Astrocyte of the cerebellum (primary cell): ENCODE data around the gene MBD3L1.
A peak's percentile ranks its signal among the peaks of the same experiment; 100 is the strongest.

Source experiments
- DNase-seq: peaks from one replicate; pipeline ENCODE4 v3.0.0-alpha.2; 2011; ENCODE audit warnings: low read depth
- H3K4me3 ChIP-seq: 2 replicates; pipeline ENCODE4 v1.5.1; 2011; ENCODE audit warnings: mild to moderate bottlenecking, low read depth, low read length, moderate library complexity
- CTCF ChIP-seq: IDR thresholded peaks from 2 replicates; pipeline ENCODE4 v1.5.1; 2012; ENCODE audit warnings: low read length, low read depth, moderate library complexity, mild to moderate bottlenecking; ENCODE audit errors: missing control alignments
- in situ Hi-C: cut with HindIII; loops from 2 replicates; pipeline ENCODE4 v1.10.0; 2017; ENCODE audit warnings: low sequenced_read_pairs

The MBD3L1 gene

DNA sequence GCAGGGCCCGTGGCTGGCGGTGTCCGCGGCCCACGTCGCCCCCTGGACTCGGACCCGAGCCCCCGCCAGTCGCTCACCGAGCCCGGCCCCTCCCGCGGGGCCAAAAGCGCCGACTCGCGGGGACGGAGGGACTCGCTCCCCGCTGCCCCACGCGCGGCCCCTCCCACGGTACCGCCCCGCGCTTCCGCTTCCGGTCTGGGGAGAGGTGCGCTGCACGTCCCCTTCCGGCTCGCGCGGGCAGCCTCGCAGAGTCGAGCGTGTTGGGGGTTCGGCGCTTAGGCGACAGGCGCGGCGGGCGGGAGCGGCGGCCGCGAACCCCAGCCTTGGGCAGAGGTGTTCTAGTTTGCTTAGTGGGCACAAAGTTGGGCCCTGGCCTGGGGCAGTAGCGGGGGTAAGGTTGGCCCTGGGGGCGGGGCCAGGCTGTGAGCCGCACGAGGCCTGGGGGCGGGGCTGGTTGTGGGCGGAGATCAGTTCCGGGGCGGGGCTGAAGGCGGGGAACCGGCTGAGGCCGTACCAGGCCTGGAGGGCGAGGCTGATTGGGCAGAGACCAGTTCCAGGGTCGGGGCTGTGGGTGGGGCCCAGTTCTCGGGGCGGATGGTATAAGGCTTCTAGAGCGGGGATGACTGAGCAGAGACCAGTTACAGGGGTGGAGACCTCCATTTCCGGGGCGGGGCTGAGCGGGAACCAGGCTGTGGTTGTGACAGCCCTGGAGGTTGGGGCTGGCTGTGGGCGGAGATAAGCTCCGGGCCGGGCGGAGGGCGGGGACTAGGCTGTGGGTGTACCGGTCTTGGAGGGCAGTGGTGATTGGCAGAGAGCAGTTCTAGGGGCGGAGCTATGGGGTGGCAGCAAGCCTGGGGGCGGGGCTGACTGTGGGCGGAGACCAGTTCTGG, at the start of gene MBD3L1, which contains the start of gene ZNF558:
Gene MBD3L1, plus strand, starts transcription at position 246 of the 890 bp plus-strand sequence. CDS start 10,302 bp downstream, outside the sequence.
Gene ZNF558, minus strand, starts transcription at position 173 of the 890 bp plus-strand sequence. CDS start 9,645 bp downstream, outside the sequence.
- peak; percentile 90 for DNase-seq
- TF ChIP-seq CTCF = no peak
- in situ Hi-C loops = no loop called here
- H3K4me3 ChIP-seq = peak within 1 kb of the TSS; percentile 79

GRCh38 chr19:8794823-8795222, 37.4 kb upstream of the MBD3L1 start:
- no peak overlapping the region for H3K4me3 ChIP-seq
- DNase-seq = no peak
- in situ Hi-C loops = no loop called here
- TF ChIP-seq CTCF = no peak

DNA sequence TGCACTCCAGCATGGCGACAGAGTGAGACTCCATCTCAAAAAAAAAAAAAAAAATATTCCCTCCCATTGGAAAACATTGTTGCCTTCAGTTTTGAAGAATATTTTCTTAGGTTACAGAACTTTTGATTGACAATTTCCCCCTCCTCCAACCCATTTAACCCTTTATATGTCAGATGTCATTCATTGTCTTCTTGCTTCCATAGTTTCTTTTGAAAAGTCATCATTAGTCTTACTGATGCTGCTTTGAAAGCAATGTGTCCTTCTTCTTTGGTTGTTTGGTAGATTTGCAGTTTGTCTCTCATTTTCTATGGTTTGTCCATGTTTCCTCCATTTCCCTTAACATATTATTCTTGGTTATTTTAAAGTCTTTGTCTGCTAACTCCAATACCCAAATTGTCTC, 25.5 kb upstream of the MBD3L1 start:
- H3K4me3 ChIP-seq = no peak overlapping the region
- no peak for TF ChIP-seq CTCF
- no peak for DNase-seq
- in situ Hi-C loops = no loop called here

DNA sequence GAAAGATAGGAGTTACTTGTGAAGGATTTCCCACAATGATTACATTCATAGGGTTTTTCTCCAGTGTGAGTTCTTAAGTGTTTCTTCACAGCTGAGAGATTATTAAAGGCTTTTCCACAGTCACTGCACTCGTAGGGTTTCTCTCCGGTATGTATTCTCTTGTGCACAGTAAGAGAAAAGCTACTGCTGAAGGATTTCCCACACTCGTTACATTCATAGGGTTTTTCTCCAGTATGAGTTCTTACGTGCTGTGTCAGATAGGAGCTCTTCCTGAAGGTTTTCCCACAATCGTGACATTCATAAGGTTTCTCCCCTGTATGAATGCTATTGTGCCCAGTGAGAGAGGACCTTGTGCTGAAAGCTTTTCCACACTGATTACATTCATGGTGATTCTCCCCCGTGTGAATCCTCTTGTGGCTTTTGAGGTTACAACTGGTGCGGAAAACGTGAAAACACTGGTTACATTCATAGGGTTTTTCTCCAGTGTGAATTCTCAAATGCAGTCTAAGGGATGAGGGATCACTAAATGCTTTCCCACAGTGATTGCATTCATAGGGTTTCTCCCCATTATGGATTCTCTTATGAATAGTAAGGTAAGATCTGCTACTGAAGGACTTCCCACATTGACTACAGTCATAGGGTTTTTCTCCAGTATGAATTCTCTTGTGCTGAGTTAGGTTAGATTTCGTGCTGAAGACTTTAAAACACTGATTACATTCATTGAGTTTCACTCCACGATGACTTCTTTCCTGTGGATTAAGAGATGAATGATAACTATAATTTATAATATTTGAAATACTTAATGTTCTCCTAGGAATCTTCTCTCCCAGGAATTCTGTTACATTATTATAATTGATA, 20.6 kb upstream of the MBD3L1 start:
- no peak overlapping the region for H3K4me3 ChIP-seq
- no peak for DNase-seq
- in situ Hi-C loops = no loop called here
- TF ChIP-seq CTCF = no peak

DNA sequence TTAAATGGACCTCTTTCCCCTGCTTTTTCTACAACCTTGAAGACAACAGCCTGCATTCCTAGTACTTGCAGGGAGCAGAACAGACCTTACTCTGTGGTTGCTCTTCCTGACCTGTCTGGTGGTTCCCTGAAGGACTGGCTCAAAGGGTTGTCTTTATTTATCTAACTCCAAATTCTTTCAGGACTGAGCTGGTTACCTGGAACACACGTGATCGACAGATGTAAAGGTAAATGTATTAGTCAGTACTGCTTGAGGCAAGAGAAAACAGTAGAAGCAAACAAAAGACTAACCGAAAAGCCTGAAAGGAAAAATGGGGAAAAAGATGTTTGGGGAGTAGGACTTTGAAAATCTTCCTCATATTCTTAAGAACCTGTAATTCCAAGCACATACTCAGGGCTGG, 18.0 kb upstream of the MBD3L1 start:
- no peak overlapping the region for H3K4me3 ChIP-seq
- in situ Hi-C loops = no loop called here
- DNase-seq = no peak
- TF ChIP-seq CTCF = no peak

DNA sequence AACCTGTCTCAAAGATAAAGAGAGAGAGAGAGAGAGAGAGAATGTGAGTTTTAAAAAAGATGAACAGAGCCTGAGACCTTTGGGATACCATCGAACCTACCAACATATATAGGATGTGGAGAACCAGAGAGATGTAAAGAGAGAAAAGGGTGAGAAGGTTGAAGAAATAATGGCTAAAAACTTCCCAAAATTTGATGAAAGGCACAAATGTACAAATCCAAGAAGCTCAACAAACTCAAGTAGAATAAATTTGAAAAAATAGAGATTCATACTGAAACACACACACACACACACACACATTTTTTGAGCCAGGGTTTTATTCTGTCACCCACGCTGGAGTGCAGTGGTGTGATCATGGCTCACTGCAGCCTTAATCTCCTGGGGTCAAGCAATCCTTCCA, 16.4 kb upstream of the MBD3L1 start:
- no peak overlapping the region for H3K4me3 ChIP-seq
- DNase-seq = no peak
- no peak for TF ChIP-seq CTCF
- in situ Hi-C loops = no loop called here
